Mesodermal cell (in vitro differentiated cells): ENCODE measurements around the gene DDX25.

ENCODE experiments used
- H3K27ac ChIP-seq: 2 replicates; pipeline ENCODE4 v1.7.0; 2013; ENCODE audit warnings: mild to moderate bottlenecking, low read depth, low read length, moderate library complexity; ENCODE audit not compliant: severe bottlenecking
- H3K36me3 ChIP-seq: 2 replicates; pipeline ENCODE4 v1.7.1; 2013; ENCODE audit warnings: mild to moderate bottlenecking, low read length, moderate library complexity; ENCODE audit not compliant: control insufficient read depth, insufficient read depth
- H3K4me1 ChIP-seq: one replicate; pipeline ENCODE4 v1.7.1; 2013; ENCODE audit warnings: mild to moderate bottlenecking, low read length; ENCODE audit not compliant: insufficient read depth, control insufficient read depth, poor library complexity, severe bottlenecking
- H3K4me3 ChIP-seq: 2 replicates; pipeline ENCODE4 v1.7.0; 2013; ENCODE audit warnings: low read length, control low read depth, mild to moderate bottlenecking; ENCODE audit not compliant: insufficient read depth, poor library complexity, severe bottlenecking; ENCODE audit errors: extremely low read depth
- H3K9me3 ChIP-seq: 2 replicates; pipeline ENCODE4 v1.7.1; 2013; ENCODE audit warnings: mild to moderate bottlenecking, low read length, moderate library complexity; ENCODE audit not compliant: control insufficient read depth
- WGBS, 2 experiments: methylation state at CpG; one replicate each; pipeline ENCODE4 v1.1.5; 2013; ENCODE audit warnings: missing lambda C conversion rate in 2 of 2; ENCODE audit not compliant: insufficient coverage in 2 of 2; 5-methylcytosine and 5-hydroxymethylcytosine counted together

The DDX25 gene

DNA sequence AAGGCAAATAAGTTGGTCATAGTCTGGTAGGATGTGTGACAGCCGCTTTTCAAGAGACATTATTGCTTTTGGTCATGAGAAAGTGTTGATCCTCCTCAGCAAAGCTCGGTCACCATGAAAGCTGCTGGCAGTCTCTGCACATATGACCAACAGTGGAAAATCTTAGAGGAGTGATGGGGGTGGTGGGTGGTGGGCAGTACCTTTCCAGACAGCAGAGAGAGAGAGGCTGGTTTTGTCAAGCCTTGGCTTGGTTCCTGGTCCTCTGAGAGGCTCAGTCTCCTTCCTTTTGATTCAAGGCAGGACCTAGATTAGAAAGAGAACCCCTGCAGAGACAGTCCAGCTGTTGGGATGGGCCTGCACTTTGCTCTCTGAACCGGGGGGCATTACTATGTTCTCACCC, 21.5 kb downstream of the DDX25 start:
- H3K27ac ChIP-seq = no peak overlapping the region
- no peaks in the 10 kb centered on the region for H3K4me1 ChIP-seq
- WGBS, 2 experiments = 95 to 96% methylated on average over 3 of the region's 3 CpGs
- no peaks in the 10 kb centered on the region for H3K9me3 ChIP-seq
- no peaks in the 10 kb centered on the region for H3K36me3 ChIP-seq
- no peak overlapping the region for H3K4me3 ChIP-seq

DNA sequence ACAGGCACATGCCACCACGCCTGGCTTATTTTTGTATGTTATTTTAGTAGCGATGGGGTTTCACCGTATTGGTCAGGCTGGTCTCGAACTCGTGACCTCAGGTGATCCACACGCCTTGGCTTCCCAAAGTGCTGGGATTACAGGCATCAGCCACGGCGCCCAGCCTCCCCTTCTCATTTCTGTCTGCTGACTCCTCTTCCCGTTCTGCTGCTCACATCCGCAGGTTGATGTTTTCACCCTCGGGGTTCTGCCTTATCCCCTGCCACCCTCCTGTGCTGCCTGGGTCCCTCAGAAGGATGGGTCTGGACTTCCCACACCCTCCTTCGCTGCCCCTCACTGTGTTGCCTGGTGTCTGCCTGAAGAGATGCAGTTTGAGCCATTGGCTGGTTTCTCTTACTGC, 22.4 kb downstream of the DDX25 start:
- Histone ChIP-seq H3K36me3 (no peaks in the 10 kb centered on the region), H3K9me3 (no peaks in the 10 kb centered on the region), H3K27ac (no peak overlapping the region), H3K4me3 (no peak overlapping the region), H3K4me1 (no peaks in the 10 kb centered on the region)
- WGBS, 2 experiments = 90% methylated on average over 11 of the region's 12 CpGs

DNA sequence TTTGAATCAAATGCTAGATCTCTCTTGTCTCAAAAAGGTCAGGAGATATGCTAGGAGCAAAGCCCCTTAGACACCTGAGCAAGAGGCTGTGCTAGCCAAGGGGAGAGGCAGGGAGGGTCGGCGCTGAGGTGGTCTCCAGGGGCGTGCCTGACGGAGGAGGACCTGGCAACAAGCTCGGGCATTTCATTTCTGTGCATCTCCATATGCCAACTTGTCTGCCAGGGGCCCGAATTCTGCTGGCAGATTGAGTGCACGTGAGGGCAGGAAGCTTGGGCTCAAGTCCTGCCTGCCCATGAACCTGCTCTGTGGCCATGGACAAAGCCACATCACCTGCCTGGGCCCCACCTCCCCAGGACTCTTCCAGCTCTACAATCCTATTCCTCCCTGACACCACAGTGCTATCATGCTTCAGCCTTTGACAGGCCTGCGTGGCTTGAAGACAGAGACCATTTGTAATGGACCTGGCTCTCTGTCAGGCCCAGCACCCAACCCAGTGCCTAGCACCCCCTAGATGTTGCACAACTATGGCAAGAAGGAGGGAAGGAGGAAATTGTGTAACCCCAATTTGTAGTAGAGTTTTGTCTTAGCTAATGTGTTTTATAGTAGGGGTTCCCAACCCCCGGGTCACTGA, 25.3 kb downstream of the DDX25 start:
- 94 to 96% methylated on average over 7 to 8 of the region's 9 CpGs for WGBS, 2 experiments
- no peak overlapping the region for H3K27ac ChIP-seq
- H3K4me1 ChIP-seq = no peaks in the 10 kb centered on the region
- no peaks in the 10 kb centered on the region for H3K9me3 ChIP-seq
- no peaks in the 10 kb centered on the region for H3K36me3 ChIP-seq
- H3K4me3 ChIP-seq = no peak overlapping the region

DNA sequence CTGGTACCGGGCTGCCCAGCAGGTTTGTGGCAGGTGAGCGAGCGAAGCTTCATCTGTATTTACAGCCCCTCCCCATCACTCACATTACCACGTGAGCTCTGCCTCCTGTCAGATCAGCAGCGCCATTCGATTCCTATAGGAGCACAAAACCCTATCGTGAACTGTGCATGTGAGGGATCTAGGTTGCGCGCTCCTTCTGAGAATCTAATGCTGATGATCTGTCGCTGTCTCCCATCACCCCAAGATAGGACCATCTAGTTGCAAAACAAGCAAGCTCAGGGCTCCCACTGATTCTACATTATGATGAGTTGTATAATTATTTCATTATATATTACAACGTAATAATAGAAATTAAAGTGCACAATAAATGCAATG, 25.8 kb downstream of the DDX25 start:
- H3K27ac ChIP-seq = no peak overlapping the region
- H3K9me3 ChIP-seq = no peaks in the 10 kb centered on the region
- H3K4me1 ChIP-seq = no peaks in the 10 kb centered on the region
- no peaks in the 10 kb centered on the region for H3K36me3 ChIP-seq
- WGBS, 2 experiments = 93 to 94% methylated on average over 8 to 9 of the region's 11 CpGs
- no peak overlapping the region for H3K4me3 ChIP-seq

DNA sequence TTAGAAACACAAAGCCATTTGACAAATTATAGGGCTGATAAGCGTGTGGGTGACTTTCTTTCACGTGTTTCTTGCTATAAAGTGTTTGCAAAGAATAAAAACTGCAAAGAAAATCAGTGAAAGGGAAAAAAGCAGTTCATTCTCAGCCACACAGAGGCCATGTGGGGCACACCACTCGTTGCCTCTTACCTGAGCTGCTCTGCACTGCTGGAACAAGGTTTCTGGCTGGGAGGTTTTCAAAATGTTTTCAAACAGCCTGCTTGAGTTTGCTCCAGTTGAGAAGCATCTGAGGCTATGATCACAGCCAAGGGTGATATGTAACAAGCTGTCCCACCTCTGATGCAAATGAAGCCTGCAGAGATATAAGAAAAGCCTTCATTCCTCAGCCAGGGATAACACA, 26.8 kb downstream of the DDX25 start:
- Histone ChIP-seq H3K9me3 (no peaks in the 10 kb centered on the region), H3K4me1 (no peaks in the 10 kb centered on the region), H3K4me3 (no peak overlapping the region), H3K36me3 (no peaks in the 10 kb centered on the region), H3K27ac (no peak overlapping the region)
- WGBS, 2 experiments = 63 to 67% methylated on average over 3 of the region's 3 CpGs

DNA sequence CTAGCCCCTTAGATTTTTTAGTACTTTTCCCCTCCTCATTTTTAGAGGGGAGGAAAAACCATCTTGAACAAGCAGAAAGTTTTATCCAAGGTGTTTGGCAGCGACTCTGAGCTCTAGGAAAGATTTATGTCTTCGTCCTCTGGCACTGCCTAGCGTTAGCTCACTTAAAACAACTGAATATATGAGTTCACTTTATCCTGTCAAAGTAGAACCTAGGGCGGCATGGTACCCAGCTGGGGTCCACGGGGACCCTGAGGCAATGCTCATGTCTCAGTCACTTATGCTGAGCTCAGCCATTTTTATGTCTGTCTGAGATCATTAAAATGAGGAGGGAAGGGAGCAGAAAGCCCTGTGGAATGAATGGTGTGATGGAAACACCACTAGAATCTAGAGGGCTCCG, 27.4 kb downstream of the DDX25 start:
- Histone ChIP-seq H3K27ac (no peak overlapping the region), H3K4me1 (no peaks in the 10 kb centered on the region), H3K36me3 (no peaks in the 10 kb centered on the region), H3K9me3 (no peaks in the 10 kb centered on the region), H3K4me3 (no peak overlapping the region)
- whole genome bisulfite sequencing, 2 experiments = 91 to 93% methylated on average over 4 to 6 of the region's 6 CpGs

DNA sequence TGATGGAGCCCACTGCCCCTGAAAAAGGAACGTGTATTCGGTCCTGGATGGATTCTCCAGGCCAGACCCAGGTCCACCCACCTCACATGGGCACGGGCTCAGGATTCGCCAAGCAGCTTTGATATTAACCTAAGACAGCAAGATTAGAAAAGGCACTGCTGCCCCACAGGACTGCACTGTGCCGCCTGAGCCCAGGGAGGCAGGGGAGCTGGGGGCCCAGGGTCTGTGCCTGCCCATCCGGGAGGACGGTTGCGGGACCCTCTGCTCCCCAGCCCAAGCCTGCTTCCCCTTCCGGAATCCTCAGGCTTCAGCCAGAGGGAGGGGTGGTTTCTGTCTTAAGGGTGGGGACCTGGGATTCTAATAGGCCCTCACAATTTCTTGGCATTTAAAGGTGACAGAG, 28.0 kb downstream of the DDX25 start:
- WGBS, 2 experiments = 82 to 84% methylated on average over 5 to 8 of the region's 9 CpGs
- H3K9me3 ChIP-seq = no peaks in the 10 kb centered on the region
- no peak overlapping the region for H3K27ac ChIP-seq
- no peaks in the 10 kb centered on the region for H3K36me3 ChIP-seq
- H3K4me3 ChIP-seq = no peak overlapping the region
- no peaks in the 10 kb centered on the region for H3K4me1 ChIP-seq

DNA sequence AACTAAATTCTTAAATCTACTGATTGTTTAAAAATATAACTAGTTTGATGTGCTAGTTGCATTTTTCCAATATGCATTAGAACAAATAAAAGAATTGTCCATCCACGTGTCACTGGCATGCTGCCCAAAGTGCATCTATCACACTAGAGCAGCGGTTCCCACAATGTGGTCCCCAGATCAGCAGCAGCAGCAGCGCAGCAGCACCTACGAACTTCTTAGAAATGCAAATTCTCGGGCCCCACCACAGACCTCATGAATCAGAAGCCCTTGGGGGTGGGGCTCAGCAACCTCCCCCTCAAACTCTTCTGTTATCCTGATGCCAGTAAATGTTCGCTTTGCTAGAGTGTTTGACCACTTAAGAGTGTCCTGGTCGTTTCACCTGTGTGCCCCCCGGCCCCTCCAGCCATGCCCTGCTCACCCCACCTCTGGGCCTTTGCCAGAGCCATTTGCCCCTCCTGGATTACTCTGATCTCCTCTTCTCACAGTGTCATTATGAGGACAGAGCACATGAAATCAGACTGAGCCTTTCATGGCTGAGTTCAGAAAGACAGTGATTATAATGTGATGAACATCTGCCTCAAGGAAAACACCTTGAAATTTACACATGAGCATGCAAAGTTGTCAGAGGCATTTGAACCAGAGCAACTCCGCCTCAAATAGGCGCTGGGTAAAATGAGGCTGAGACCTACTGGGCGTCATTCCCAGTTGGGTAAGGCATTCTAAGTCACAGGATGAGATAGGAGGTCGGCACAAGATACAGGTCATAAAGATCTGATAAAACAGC, 28.9 kb downstream of the DDX25 start:
- Histone ChIP-seq H3K27ac (no peak overlapping the region), H3K4me3 (no peak overlapping the region), H3K36me3 (no peaks in the 10 kb centered on the region), H3K9me3 (no peaks in the 10 kb centered on the region), H3K4me1 (no peaks in the 10 kb centered on the region)
- WGBS, 2 experiments = 61% methylated on average over 9 to 12 of the region's 12 CpGs

DNA sequence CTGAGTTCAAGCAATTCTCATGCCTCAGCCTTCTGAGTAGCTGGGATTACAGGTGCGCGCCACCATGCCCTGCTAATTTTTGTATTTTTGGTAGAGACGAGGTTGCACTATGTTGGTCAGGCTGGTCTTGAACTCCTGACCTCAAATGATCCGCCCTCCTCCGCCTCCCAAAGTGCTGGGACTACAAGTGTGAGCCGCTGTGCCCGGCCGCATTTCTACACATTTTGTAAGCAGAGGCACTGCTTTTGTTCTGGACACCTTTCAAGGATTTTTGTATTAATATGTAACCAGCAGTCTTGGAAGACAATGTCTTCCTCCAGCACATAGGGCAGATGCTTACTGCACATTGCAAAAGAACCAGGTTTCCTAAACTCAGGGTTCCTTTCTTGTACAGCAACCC, 30.2 kb downstream of the DDX25 start:
- no peaks in the 10 kb centered on the region for H3K36me3 ChIP-seq
- no peak overlapping the region for H3K4me3 ChIP-seq
- 84 to 93% methylated on average over 6 to 8 of the region's 8 CpGs for WGBS, 2 experiments
- no peaks in the 10 kb centered on the region for H3K9me3 ChIP-seq
- H3K4me1 ChIP-seq = no peaks in the 10 kb centered on the region
- H3K27ac ChIP-seq = no peak overlapping the region

DNA sequence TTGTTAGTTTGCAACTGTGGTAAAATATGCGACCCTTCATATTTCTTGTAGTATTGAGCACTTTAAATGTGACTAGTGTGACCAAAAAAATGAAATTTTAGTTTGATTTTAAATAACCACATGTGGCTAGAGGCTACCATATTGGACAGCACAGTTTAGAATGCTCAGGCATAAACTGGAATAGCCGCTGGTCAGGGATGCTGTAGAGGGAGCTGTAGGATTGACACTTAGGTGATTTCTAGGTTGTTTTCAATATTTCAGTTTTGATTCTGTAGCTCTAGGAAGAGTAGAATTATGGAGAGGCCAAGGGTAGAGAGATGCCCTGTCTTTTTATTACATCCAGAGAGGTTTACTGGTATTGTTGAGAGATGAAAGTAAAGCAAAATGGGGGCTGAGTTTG, 30.7 kb downstream of the DDX25 start:
- H3K4me1 ChIP-seq = no peaks in the 10 kb centered on the region
- WGBS, 2 experiments = 88 to 96% methylated on average over 2 of the region's 2 CpGs
- H3K27ac ChIP-seq = no peak overlapping the region
- H3K4me3 ChIP-seq = no peak overlapping the region
- H3K9me3 ChIP-seq = no peaks in the 10 kb centered on the region
- no peaks in the 10 kb centered on the region for H3K36me3 ChIP-seq

DNA sequence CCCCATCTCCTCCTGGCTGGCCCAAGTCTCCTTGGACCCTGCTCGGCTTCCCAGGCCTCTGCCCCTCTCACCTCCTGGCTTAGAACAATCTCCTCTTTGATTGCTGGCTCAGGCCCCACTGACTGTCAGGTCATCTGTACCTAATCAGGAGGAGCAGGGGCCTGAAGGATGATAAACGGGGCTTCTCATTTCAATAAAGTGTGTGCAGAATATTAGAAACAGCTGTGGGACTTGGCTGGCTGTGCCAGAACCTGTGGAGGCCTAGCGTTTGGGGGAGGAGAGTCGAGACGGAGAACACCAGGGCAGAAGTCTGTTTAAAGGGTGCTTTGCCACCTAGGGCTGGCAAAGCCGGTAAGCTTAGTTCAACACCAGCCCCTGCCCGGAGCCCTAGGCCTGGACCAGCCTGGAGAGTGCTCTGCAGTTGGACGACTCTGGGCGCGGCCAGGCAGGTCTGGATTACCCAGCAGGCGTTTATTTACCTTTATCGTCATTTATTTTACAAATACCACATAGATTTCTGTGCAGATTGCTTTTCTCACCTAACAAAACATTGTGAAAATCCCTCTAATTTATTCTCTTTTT, 31.4 kb downstream of the DDX25 start:
- Histone ChIP-seq H3K36me3 (no peaks in the 10 kb centered on the region), H3K4me3 (no peak overlapping the region), H3K4me1 (no peaks in the 10 kb centered on the region), H3K9me3 (no peaks in the 10 kb centered on the region), H3K27ac (no peak overlapping the region)
- 88 to 89% methylated on average over 12 of the region's 12 CpGs for WGBS, 2 experiments
